ENCODE measurements around the gene MAN1C1.

MAN1C1 gene

DNA sequence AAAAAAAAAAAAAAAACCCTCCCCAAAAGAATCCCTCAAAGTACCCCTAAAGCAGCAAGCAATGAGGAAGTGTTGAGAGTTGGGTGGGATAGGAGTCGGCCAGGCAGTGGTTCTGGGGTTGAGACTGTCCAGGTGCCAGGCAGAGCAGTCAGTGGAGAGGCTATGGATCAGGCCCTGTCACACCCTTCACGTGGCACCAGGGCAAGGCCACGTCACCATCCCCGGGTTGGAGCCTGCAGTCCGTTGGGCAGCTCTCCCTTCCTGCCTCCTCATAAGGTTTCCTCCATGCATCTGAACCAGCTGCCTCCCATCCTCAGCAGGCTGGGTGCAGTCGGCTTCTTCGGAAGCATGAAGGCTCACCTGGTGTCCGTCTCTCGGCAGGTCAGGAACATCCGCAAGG, 146.9 kb downstream of the MAN1C1 start:
- Mint-ChIP-seq H3K36me3 (ENCODE audit: insufficient read depth) (peaks cover 1% of the 10 kb centered on the region), H3K27me3 (no peaks in the 10 kb centered on the region), H3K27ac (ENCODE audit: low read depth) (no peak overlapping the region), H3K4me1 (no peaks in the 10 kb centered on the region), H3K9me3 (no peaks in the 10 kb centered on the region), H3K4me3 (no peak overlapping the region)
- ATAC-seq (replicated peaks; ENCODE audit: extremely low read depth, poor library complexity, severe bottlenecking) (no peak), DNase-seq (ENCODE audit: low spot score in 2 of 2) (no peak)

DNA sequence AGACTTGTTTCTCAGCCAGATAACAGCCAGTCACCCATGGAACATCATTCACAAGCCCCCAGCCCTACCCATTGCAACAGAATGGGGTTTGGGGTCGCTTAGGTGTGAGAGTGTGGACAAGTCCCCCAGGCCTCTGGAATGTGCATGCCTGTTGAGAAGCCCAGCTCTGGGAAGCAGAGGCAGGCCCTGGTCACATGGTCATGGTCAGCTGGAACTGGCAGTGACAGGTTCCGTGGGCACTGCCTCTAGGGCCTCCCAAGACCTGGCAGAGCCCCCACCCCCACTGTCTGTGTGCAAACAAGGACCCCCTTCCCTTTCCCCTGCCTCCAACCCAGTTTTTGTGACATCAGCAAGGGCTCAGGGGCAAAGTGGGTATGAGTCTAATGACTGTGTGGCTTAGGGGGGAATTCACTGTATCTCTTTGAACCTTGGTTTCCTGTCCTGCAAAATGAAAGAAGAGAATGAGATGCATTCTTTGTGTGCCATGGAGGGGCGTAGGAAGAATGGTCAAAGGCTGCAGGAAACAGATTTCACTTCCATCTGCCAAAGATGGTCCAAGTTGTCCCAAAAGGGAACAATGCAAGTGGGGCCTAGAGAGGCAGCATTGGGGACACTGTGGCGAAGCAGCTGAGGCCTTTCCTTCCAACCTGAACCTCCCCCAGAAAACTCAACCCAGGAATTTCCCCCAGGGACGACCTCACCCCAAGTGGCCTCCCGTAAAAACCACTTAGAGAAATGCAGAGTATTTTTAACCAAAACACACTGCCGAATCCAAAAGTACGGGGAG, 148.7 kb downstream of the MAN1C1 start:
- no peak overlapping the region for H3K4me3 Mint-ChIP-seq
- H3K36me3 Mint-ChIP-seq (ENCODE audit: insufficient read depth), result peaks cover 1% of the 10 kb centered on the region
- no peaks in the 10 kb centered on the region for H3K9me3 Mint-ChIP-seq
- no peaks in the 10 kb centered on the region for H3K27me3 Mint-ChIP-seq
- H3K27ac Mint-ChIP-seq (ENCODE audit: low read depth), result no peak overlapping the region
- H3K4me1 Mint-ChIP-seq, result peaks cover 4% of the 10 kb centered on the region
- ATAC-seq (replicated peaks; ENCODE audit: extremely low read depth, poor library complexity, severe bottlenecking) (no peak), DNase-seq (ENCODE audit: low spot score in 2 of 2) (no peak)

DNA sequence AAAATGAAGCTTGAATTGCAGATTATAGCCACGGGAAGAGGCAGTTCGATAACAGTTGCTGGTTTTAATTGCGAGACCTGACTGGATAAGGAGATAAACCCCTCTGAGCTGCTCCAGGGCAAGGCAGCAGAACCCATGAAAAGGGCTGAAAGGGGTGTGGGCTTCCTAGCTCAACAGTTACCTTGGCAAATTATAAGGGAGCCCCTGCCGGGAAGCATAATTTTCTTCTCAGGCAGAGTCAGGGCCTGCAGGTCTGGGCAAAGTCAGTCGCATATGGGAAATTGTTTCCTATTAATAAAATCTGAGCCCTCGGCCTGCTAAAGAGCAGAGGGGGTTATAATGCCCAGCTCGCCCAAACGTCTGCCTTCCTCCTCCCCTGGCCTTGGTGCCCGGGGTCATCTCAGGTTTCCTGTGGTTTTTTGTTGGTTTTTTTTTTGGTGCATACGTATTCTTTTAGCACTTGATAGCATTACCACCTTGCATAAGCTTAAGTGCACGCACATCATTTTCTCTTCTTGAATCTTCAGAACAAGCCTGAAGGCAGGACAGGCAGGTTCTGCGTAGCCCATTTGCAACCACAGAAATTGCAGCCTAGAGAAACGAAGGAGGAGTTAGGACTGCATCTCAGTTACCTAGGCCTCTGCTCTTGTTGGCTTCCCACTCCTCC, 149.5 kb downstream of the MAN1C1 start:
- no peak for ATAC-seq (replicated peaks; ENCODE audit: extremely low read depth, poor library complexity, severe bottlenecking)
- no peak for DNase-seq (ENCODE audit: low spot score in 2 of 2)
- Mint-ChIP-seq H3K27ac (ENCODE audit: low read depth) (no peak overlapping the region), H3K4me1 (peaks cover 11% of the 10 kb centered on the region), H3K36me3 (ENCODE audit: insufficient read depth) (peaks cover 1% of the 10 kb centered on the region), H3K9me3 (no peaks in the 10 kb centered on the region), H3K4me3 (no peak overlapping the region), H3K27me3 (no peaks in the 10 kb centered on the region)

DNA sequence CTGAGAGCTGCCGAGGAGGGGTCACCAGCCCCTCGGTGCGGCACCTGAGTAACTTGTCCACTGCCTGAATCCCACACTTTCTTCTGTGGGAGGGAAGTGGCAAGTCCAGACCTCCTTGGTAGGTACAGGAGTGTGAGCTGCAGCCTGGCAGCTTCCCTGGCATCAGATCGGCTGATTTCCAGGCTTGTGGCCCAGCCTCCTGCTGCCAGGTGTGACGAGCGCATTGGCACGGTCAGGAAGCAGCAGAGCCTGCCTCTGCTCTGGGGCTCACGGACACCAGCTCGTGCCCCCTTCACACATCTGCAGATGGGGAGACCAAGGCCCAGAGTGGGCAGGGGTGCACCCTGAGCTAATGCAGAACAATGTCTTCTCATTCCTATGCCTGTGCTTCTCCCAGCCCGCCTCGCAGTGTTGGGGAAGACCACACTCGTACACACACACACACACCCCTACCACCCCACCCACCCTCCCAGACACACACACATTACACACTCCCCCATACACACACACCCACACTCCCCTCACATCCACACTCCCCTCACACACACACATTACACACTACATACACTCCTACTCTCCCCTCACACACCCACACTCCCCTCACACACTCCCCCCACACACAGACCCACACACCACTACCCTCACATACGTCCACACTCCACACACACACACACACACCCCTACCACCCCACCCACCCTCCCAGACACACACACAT, 150.3 kb downstream of the MAN1C1 start:
- H3K4me1 Mint-ChIP-seq, result peaks cover 13% of the 10 kb centered on the region
- ATAC-seq (replicated peaks; ENCODE audit: extremely low read depth, poor library complexity, severe bottlenecking), result no peak
- H3K4me3 Mint-ChIP-seq, result no peak overlapping the region
- no peak overlapping the region for H3K27ac Mint-ChIP-seq (ENCODE audit: low read depth)
- DNase-seq (ENCODE audit: low spot score in 2 of 2), result no peak
- peaks cover 1% of the 10 kb centered on the region for H3K36me3 Mint-ChIP-seq (ENCODE audit: insufficient read depth)
- no peaks in the 10 kb centered on the region for H3K9me3 Mint-ChIP-seq
- no peaks in the 10 kb centered on the region for H3K27me3 Mint-ChIP-seq

DNA sequence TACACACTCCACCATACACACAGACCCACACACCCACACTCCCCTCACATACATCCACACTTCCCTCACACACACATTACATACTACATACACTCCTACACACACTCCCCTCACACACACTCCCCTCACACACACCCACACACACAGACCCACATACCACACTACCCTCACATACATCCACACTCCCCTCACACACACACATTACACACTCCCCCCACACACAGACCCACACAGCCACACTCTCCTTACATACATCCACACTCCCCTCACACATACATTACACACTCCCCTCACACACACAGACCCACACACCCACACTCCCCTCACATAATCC, 150.8 kb downstream of the MAN1C1 start:
- no peak for ATAC-seq (replicated peaks; ENCODE audit: extremely low read depth, poor library complexity, severe bottlenecking)
- Mint-ChIP-seq H3K27me3 (no peaks in the 10 kb centered on the region), H3K4me1 (peaks cover 13% of the 10 kb centered on the region), H3K9me3 (no peaks in the 10 kb centered on the region), H3K36me3 (ENCODE audit: insufficient read depth) (peaks cover 1% of the 10 kb centered on the region), H3K27ac (ENCODE audit: low read depth) (no peak overlapping the region), H3K4me3 (no peak overlapping the region)
- no peak for DNase-seq (ENCODE audit: low spot score in 2 of 2)

DNA sequence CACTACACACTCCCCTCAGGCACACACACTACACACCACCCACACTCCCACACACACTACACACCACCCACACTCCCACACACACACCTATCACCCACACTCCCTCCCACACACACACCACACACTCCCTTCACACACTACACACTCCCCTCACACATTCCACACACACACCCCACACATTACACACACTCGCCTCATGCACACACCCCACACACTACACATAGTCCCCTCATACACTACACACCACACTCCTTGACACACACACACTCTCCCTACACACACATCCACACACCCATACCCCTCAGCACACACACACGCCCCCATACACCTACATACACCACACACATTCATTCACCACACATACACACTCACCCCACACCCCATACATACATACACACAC, 152.4 kb downstream of the MAN1C1 start:
- Mint-ChIP-seq H3K27ac (ENCODE audit: low read depth) (no peak overlapping the region), H3K36me3 (ENCODE audit: insufficient read depth) (peaks cover 4% of the 10 kb centered on the region), H3K9me3 (no peaks in the 10 kb centered on the region), H3K27me3 (no peaks in the 10 kb centered on the region), H3K4me3 (no peak overlapping the region), H3K4me1 (peaks cover 25% of the 10 kb centered on the region)
- DNase-seq (ENCODE audit: low spot score in 2 of 2) (no peak), ATAC-seq (replicated peaks; ENCODE audit: extremely low read depth, poor library complexity, severe bottlenecking) (no peak)

DNA sequence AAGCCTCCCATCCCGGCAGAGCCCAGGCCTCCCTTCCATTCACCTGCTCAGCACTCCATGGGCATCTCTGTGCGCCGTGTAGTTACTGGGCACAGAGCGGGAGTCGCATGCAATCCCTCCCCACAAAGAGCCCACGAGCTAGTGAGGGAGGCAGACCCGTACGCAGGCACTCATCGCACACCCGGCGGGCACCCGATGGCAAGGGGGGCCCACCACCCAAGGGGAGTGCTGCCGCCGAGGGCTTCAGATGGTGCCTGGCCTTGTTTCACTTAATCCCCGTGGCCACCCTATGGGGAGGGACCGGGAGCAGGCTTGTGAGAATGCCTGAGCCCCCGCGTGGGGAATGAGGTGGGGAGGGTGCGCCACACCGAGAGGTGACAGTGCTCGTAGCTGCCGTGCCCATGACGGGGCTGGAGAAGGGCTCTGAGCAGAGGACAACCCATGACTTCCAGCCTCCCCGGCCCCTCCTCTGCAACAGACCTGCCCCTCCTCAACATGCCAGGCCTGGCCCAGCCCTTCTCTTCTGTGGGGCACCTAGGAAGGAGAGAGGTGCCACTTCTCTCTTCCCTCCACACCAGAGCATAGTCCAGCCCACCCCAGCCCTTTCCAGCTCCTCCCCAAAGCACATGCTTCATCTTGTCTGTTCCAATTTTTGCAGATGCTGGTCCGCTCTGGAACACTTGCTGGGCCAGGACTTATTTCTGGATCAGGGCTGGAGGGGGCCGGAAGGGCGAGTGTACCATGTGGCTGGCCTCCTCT, 153.2 kb downstream of the MAN1C1 start:
- DNase-seq (ENCODE audit: low spot score in 2 of 2), result no peak
- H3K4me3 Mint-ChIP-seq, result no peak overlapping the region
- peaks cover 3% of the 10 kb centered on the region for H3K36me3 Mint-ChIP-seq (ENCODE audit: insufficient read depth)
- no peaks in the 10 kb centered on the region for H3K9me3 Mint-ChIP-seq
- no peaks in the 10 kb centered on the region for H3K27me3 Mint-ChIP-seq
- no peak overlapping the region for H3K27ac Mint-ChIP-seq (ENCODE audit: low read depth)
- ATAC-seq (replicated peaks; ENCODE audit: extremely low read depth, poor library complexity, severe bottlenecking), result no peak
- peaks cover 33% of the 10 kb centered on the region for H3K4me1 Mint-ChIP-seq

DNA sequence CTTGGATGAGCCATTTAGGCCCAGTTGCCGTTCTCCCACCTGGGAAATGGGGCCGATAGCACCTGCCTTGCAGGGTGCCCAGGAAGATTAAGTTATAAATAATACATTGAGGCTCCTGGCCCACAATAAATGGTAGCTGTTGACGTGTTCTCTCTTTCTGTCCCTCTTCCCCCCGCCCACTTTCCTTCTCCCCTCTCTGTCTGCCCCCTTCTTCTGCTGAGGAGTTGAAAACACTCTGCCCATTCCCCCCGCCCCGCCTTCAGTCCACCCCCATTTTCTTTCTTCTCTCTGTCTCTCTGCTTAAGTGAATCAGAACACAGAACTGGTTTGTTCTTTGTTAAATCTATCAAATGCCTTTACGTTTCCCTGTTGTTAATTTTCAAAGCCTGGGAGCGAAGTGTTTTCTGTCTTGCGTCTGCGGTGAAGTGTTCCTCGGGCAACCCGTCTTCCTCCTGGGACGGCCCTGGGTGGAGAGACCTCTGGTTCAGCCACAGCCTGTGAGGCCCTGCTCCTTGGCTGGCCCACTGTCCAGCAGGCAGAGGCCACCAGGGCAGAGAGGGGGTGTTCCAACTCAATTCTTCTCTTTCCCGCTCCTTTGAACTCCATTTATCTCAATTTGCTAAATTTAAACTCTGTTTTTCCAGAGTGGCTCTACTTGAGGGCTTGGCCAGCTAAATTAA, 154.1 kb downstream of the MAN1C1 start:
- no peak for ATAC-seq (replicated peaks; ENCODE audit: extremely low read depth, poor library complexity, severe bottlenecking)
- DNase-seq (ENCODE audit: low spot score in 2 of 2), result no peak
- no peaks in the 10 kb centered on the region for H3K9me3 Mint-ChIP-seq
- peaks cover 3% of the 10 kb centered on the region for H3K36me3 Mint-ChIP-seq (ENCODE audit: insufficient read depth)
- peaks cover 42% of the 10 kb centered on the region for H3K4me1 Mint-ChIP-seq
- H3K4me3 Mint-ChIP-seq, result peak overlapping the region; percentile 21
- no peak overlapping the region for H3K27ac Mint-ChIP-seq (ENCODE audit: low read depth)
- H3K27me3 Mint-ChIP-seq, result no peaks in the 10 kb centered on the region

DNA sequence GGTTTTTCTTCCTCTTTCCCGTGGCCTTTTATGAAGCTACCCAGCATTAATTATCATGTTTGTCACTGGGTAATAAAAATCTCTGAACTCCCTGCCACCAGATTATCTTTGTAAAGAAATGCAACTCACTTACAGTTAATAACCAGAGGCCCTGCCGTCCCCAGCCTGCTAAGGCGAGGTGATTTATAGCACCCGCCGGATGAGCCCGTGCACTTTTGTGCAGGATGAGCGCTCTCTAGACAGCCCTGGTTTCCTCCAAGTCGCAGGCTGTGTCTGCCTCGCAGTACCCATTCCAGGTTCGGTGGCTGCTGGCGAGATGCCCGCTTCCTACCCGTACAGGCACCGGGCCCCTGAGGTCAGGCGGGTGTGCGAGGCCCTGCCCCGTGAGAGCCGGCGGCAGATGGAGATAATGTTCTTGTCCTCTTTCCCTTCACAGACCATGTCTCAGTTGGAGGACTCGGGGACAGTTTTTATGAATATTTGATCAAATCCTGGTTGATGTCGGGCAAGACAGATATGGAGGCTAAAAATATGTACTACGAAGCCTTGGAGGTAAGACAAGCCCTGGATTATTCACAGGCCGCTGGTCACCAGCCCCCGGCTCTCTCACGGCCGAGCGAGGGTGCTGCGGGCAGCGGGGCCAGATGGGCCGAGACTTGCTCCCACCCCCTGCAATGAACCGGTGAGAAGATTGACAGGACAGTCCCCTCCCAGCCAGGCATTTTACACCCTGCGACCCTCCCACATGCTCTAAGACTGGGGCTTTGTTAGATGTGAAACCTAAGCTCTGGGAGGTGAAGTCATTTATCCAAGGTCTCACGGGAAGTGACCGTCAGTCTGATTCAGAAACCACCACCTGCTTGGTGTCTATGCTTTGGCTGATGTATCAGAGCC, 154.9 kb downstream of the MAN1C1 start:
- peaks cover 44% of the 10 kb centered on the region for H3K4me1 Mint-ChIP-seq

DNA sequence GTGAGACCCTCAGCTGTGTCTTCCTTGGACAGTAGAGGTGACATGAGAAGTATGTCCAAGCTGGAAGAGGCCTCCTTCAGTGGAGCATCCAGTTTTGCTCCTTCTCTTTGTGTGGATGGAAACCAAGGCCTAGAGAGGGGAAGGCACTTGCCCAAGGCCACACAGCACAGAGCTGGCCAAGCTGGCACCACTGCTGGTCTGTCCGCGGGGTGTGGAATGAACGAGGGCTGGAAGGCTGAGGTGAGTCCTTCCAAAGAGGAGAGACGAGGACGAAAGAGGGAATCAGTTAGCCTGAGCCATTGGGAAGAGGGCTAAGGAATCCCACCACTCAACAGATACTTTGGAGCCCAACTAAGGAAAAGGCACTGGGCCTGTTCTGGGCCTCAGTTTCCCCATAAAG, 155.6 kb downstream of the MAN1C1 start:
- H3K9me3 Mint-ChIP-seq, result no peaks in the 10 kb centered on the region
- DNase-seq (ENCODE audit: low spot score in 2 of 2) (no peak), ATAC-seq (replicated peaks; ENCODE audit: extremely low read depth, poor library complexity, severe bottlenecking) (no peak)
- H3K36me3 Mint-ChIP-seq (ENCODE audit: insufficient read depth), result peaks cover 3% of the 10 kb centered on the region
- H3K27ac Mint-ChIP-seq (ENCODE audit: low read depth), result no peak overlapping the region
- H3K27me3 Mint-ChIP-seq, result no peaks in the 10 kb centered on the region
- no peak overlapping the region for H3K4me3 Mint-ChIP-seq
- H3K4me1 Mint-ChIP-seq, result peaks cover 44% of the 10 kb centered on the region

More for the DNA sequence above, 154.9 kb downstream of the MAN1C1 start:
- DNase-seq (ENCODE audit: low spot score in 2 of 2), result no peak
- Mint-ChIP-seq H3K27me3 (no peaks in the 10 kb centered on the region), H3K9me3 (no peaks in the 10 kb centered on the region), H3K4me3 (no peak overlapping the region), H3K36me3 (ENCODE audit: insufficient read depth) (peaks cover 3% of the 10 kb centered on the region), H3K27ac (ENCODE audit: low read depth) (no peak overlapping the region)
- no peak for ATAC-seq (replicated peaks; ENCODE audit: extremely low read depth, poor library complexity, severe bottlenecking)

DNA sequence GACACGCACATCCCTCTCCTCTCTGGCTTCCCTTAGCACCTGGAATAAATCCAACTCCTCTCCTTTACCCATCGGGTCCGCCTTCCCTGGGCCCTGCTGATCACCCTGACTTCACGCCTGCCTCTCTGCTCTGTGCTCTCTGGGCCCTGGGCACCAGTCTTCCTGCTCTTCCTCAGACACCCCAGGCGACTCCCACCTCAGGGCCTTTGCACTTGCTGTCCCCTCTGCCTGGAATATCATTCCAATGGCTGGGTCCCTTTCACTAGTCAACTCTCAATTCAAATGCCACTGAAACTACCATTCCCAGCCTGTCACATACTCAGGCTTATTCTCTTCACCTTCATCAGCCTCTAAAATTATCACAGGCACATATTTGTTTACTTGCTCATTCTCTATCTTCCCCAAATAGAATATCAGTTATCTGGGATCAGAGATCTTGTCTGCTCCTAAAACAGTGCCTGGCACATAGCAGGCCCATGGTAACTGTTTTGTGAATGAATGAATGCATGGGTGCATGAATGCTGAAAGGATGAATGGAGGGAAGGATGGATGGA, 156.2 kb downstream of the MAN1C1 start:
- Mint-ChIP-seq H3K27me3 (no peaks in the 10 kb centered on the region), H3K9me3 (no peaks in the 10 kb centered on the region), H3K36me3 (ENCODE audit: insufficient read depth) (peaks cover 3% of the 10 kb centered on the region), H3K27ac (ENCODE audit: low read depth) (peak overlapping the region; percentile 87), H3K4me3 (no peak overlapping the region), H3K4me1 (peaks cover 44% of the 10 kb centered on the region)
- ATAC-seq (replicated peaks; ENCODE audit: extremely low read depth, poor library complexity, severe bottlenecking), result no peak
- DNase-seq (ENCODE audit: low spot score in 2 of 2), result no peak

All from central memory CD8-positive, alpha-beta T cell (primary cell).